ENCODE data around the gene ABLIM2.

The ABLIM2 gene

GRCh38 chr4:8103421-8104390, 54.9 kb downstream of the ABLIM2 start:
- no peak for DNase-seq (ENCODE audit: low read depth)

DNA sequence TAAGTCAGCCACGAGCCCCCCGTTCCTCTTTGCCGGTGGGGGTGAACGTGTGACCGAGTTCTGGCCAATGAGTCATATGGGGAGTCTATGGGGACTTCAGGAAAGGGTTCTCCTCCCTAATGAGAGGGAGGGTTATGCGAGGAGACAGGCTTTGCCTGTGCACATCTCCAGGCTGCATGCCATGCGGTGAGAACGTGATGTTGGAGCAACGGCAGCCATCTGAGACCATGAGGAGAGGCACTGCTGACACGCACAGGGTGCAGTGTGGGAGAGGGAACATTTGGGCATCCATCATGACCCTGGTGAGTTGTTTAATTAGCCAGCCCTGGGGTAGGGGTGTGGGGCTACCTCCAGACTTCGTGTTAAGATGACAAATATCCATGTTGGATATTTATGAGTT, 55.8 kb downstream of the ABLIM2 start:
- DNase-seq (ENCODE audit: low read depth) = no peak

DNA sequence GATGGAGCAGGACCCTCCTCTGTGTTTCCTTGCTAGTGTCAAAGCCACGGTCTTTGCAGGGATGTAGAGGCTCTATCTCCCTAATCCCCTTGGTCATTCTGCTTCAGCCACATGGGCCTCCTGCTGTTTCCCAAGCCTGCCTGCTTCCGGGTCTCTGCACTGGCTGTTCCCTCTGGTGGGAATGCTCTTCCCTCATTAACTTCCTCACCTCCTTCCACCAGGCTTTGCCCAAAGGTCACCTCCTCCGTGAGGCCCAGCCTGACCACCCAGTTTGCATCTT, 56.6 kb downstream of the ABLIM2 start:
- no peak for DNase-seq (ENCODE audit: low read depth)

GRCh38 chr4:8101213-8102075, 57.2 kb downstream of the ABLIM2 start:
- no peak for DNase-seq (ENCODE audit: low read depth)

DNA sequence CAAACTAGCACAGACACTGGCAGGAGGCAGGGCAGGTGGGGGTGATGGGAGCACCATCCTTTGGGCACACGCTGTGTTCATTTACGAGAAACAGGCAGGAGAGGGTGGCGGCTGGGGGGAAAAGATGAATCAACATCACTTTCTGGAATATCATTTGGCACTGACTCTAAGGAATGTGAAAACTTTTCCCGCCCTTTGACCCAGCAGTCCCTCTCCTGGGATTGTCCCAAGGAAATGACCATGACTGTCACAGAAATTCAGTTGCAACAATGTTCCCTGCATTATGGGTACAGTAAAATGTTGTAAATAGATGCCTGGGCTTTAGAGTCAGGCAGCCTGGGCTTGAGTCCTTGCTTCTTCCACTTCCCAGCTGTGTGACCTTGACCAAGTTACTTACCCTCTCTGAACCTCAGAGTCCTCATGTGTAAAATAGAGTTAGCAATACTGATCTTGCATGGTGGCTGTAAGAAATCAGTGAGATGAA, 58.6 kb downstream of the ABLIM2 start:
- no peak for DNase-seq (ENCODE audit: low read depth)

DNA sequence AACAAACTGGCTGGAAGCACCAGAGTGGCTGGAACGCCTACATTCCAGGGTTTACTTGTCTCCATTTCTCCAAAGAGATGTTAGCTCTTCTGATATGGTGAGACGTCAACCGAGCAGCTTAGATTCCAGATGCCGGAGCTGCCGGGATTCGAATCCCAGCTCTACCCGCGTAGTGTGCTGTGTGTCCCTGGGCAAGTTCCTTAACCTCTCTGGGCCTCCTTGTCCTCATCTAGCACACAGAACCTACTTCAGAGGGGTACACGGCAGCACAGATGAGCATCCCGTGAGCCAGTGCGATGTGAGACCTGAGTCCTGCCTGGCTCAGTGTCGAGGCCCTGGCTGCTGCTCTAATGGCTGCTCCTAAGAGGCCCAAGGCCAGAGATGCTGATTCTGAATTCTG, 60.1 kb downstream of the ABLIM2 start:
- no peak for DNase-seq (ENCODE audit: low read depth)

DNA sequence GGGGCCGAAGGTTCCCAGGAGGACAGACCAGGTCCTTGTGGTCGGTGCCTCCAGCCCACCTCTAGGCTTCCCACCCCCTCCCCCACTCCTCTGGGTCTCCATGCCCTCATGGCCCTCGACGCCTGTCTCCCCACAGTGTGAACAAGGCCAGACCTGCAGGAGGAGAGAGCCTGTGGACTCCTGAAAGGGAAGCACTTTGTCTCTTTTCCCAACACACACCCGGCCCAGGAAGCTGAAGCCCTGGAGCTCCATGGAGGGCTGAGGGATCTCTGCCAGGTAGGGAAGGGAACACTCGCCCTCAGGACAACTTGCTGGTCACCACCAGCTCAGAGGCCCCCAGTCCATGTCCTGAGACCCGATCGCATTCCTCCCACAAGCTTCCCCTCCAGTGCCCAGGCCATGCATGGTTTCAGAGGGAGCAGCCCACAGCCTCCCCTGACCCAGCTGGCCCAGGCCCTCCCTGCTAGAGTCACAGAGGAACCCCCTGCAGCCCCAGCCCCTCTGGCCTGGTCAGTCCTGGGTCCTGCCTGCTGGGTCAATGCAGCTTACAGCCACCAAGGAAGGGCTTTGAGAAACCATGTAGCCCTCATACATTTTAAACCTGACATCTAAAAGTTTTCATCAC, 60.8 kb downstream of the ABLIM2 start:
- DNase-seq (ENCODE audit: low read depth) = no peak

GRCh38 chr4:8097141-8097541, 61.5 kb downstream of the ABLIM2 start:
- DNase-seq (ENCODE audit: low read depth) = no peak

- DNase-seq (ENCODE audit: low read depth) = no peak
These were observed 61.9 kb downstream of the ABLIM2 start for GRCh38 chr4:8096690-8097061.

GRCh38 chr4:8095956-8096689, 62.5 kb downstream of the ABLIM2 start:
- DNase-seq (ENCODE audit: low read depth) = no peak

DNA sequence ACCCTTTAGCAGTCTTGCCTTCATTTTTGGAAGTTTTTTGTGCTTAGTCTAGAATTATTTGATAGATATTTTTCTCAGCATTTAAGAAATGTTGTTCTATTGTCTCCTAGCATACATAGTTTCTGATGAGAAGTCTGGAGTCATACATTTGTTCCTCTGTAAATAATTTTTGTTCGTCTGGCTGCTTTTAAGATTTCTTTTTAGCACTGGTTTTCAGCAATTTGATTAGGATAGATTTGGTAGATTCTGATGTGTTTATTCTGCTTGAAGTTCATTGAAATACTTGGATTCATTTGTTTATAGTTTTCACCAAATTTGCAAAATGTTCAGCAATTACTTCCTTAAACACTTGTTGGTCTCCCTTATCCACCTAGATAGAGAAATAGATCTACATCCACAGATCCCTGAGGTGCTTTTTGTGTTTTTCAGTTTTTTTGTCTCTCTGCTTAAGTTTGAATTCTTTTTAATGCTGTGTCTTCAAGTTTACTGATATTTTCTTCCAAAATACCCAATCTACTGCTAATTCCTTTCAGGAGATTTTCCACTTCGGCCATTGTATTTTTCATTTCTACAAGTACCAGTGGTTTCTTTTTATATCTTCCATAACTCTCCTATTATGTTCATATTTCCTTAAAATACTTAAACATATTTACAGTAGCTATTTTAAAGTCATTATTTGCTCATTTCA, 64.9 kb downstream of the ABLIM2 start:
- no peak for DNase-seq (ENCODE audit: low read depth)

GRCh38 chr4:8092282-8092681, 66.3 kb downstream of the ABLIM2 start:
- DNase-seq (ENCODE audit: low read depth) = no peak

DNA sequence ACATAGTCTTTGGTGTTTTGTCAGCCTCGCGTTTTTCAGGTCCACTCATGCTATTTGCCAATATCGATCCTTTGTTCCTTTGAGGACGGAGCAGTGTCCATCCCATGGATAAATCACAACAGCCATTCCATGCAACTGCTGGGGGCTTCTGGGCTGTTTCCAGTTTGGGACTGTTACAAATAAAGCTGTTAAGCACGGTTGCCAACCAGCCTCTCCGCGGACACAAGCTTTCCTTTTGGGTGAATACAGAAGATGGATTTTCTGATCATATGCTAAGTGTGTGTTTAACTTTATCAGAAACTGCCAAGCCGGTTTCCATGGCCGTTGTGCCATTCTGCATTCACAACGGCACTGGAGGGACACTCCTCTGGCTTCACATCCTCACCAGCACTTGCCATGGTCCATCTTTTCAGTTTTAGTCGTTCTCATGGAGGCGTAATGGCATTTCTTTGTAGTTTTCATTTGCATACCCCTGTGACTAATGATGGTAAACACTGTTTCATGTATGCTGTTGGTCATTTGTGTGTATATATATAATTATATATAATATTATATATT, 67.8 kb downstream of the ABLIM2 start:
- no peak for DNase-seq (ENCODE audit: low read depth)

DNA sequence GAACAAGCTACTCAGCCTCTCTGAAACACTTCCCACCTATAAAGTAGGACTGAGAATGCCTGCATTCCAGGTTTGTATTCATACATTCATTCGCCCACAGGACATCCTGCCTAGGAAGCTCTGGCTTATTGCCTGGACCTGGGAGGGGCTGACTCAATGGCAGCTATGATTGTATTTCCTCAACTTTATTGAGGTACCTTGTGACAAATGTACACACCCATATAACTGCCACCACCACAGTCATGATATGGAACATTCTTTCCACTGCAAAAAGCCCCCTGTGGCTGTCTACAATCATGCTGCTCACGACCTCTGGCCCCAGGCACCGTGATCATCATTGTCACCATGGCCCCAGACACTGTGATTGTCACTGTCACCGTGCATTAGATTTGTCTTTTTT, 68.3 kb downstream of the ABLIM2 start:
- DNase-seq (ENCODE audit: low read depth) = no peak

GRCh38 chr4:8089862-8090261, 68.8 kb downstream of the ABLIM2 start:
- DNase-seq (ENCODE audit: low read depth) = no peak

DNA sequence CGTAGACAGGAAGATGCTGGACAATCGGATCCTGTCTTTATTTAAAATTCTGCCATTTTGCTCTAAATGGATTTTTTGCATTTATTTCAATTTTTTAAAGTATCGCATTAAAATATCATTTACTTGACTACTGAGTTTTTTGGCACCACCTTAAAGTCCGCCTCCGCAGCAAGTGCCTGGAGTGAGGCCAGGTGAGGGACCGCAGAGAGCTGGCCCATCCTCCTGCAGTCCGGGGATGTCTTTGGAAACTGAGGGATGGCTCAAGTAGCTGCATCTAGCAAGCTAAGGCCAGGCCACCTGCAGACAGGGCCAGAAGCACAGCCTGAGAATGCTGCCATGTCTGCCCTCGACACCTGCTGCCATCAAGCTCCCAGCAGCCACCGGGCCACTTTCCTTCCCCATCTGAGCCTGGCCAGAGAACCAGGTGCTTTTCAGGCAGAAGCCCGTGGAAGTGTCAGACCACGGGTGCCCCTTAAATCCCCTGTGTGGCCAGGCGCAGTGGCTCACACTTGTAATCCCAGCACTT, 69.6 kb downstream of the ABLIM2 start:
- DNase-seq (ENCODE audit: low read depth) = no peak

DNA sequence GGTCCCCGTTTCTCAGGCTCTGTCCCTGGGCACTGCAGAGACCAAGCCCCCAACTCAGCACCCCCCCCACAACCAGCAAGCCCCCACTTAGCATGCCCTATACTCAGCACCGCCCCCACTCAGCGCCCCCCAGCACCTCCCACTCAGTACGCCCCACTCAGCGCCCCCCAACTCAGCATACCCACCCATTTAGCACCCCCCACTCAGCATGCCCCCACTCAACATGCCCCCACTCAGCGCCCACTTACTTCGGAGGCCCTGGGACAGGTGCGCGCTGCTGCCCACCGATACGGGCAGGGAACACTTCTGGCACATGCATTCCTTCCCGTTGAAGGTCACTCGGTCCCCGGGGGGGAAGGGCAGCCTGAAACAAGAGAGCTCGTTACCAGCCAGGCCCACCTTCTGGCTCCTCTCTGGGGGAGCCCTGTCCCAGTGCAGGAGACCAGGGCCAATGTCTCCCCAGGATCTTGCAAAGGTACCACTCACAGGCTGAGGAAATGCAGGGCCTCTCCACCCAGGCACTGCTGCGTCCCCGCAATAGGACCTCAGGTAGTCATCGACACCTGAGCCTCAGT, 70.6 kb downstream of the ABLIM2 start:
- no peak for DNase-seq (ENCODE audit: low read depth)

DNA sequence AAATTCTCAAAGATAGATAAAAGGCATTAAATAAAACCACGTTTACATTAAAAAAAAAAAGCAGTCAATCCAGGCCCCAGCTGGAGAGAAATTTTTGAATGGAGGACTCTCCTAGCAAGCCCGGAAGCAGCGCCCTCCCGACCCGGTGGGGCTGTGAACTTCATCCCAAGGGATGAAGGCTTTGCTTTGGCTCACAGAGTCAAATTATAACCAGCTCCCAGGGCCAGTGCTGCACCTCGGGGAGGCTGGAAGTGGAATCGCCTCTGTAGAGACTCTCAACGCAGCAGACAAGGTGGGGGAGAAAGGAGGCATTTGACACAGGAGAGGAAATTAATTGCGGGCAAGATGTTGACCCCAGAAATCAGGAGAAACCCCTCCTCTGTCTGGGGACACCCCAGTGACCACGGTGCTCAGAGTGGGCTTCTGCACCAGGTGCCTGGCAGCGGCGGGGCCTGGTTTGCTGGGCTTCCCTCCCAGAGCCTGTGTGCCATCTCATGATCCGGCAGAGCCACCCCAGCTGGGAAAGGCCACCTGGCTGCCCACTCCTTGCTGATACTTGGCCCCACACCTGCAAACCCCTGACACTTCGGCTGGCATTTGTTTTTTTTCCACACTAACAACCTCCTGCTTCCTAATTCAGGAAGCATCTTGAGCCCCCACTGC, 71.7 kb downstream of the ABLIM2 start:
- no peak for DNase-seq (ENCODE audit: low read depth)

GRCh38 chr4:8085491-8086117, 73.0 kb downstream of the ABLIM2 start:
- no peak for DNase-seq (ENCODE audit: low read depth)

Measured in stimulated activated CD8-positive, alpha-beta memory T cell treated with anti-CD3 and anti-CD28 coated beads, Interleukin-12 subunit alpha, Interleukin-12 subunit beta, amount 100 ng/mL, for 4 hours (primary cell).